RWPE1 (cell line): Measurements from ENCODE around the gene HIVEP3.

Experiments
- CTCF ChIA-PET: fragments of 350-600 bp; sonication (Branson Sonifier 250); formaldehyde crosslinking; extraction: SDS; loops from one replicate; lab custom pipeline; 2021; lab: Yijun Ruan, JAX
- POLR2A ChIA-PET: fragments of 400-600 bp; formaldehyde crosslinking; extraction: SDS; loops from one replicate; lab custom pipeline; 2020; ENCODE audit warnings: antibody characterized with exemption; ENCODE audit not compliant: low non-redundant PET; lab: Yijun Ruan, JAX
- DNase-seq: peaks from one replicate; pipeline ENCODE4 v3.0.0; 2012; ENCODE audit warnings: low spot score
- H3K27ac ChIP-seq: fragments of 450-650 bp; 2 replicates; pipeline ENCODE4 v1.5.1; 2017
- CTCF ChIP-seq: fragments of 450-650 bp; conservative IDR thresholded peaks from 2 replicates; pipeline ENCODE4 v1.5.1; 2017; ENCODE audit warnings: low read depth, mild to moderate bottlenecking

HIVEP3 gene

DNA sequence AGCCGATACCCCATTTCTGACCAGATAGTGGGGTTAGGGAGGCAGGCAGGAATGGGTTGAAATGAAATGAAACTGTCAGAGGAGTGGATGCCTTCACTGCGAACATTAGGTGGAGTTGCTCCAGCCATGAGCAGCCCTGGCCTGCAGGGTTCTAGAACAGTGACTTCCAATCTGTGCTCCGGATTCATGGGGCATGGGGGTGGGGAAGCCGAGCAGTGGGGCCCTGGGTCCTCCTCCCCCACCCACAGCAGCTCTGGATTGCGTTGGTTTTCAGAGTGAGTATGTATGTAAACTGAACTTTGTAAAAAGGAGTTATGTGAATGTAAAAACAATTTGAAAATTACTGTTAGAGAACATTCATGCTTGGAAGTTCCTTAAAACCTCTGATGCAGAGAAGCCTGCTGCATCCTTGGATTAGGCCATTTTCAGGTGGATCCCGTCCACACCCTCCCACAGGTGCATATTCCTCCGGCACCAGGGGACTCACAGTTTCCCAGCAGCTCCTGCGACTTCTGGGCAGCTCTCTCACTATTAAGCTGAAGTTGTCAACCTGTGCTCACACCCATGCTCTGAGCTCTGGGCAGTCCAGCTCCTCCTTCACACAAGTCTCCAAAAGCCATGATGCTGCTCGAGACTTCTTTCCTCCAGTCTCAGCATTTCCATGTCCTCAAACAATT lies 379.8 kb downstream of the HIVEP3 start:
- H3K27ac ChIP-seq, result no peak overlapping the region
- CTCF ChIA-PET, result no interaction called here
- no peak for TF ChIP-seq CTCF
- POLR2A ChIA-PET, result no interaction called here
- no peak for DNase-seq

DNA sequence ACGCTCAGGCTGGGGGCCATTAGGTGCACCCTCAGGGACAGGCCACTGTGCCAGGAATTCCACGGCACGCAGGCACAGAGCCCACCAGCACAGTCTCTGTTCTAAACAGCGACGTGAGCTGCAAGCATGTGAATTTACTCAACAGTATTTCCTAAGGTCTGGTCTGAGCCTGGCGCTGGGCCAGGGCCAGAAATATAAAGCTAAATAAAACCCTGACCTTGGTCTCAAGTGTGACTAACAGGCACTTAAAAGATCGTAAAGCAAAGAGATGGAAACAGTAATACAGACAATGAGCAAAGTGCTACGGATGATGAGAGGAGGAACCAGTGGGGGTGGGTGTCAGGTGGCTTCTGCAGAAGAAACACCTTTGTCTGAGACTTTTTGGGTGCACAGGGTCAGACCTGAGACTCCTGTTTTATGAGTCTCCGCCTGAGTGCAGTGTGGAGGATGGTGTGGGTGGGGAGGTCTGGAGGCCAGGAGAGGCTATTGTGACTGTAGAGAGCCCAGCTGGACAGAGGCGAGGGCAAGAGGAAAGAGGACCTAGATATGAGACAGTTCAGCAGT lies 380.9 kb downstream of the HIVEP3 start:
- CTCF ChIA-PET, result interaction anchor here (0.6 kb wide), 1 partner anchor 230 kb away, joined by 3 read pairs; no protein-coding TSS in a partner anchor
- no peak overlapping the region for H3K27ac ChIP-seq
- no peak for TF ChIP-seq CTCF
- DNase-seq, result no peak
- POLR2A ChIA-PET, result no interaction called here

GRCh38 chr1:41537251-41537650 lies 381.5 kb downstream of the HIVEP3 start:
- ChIA-PET POLR2A (no interaction called here), CTCF (interaction anchor here (0.6 kb wide), 1 partner anchor 231 kb away, joined by 3 read pairs; no protein-coding TSS in a partner anchor)
- no peak overlapping the region for H3K27ac ChIP-seq
- no peak for TF ChIP-seq CTCF
- no peak for DNase-seq

- CTCF ChIA-PET, result interaction anchor here (0.6 kb wide), 1 partner anchor 102 kb away, joined by 4 read pairs; no protein-coding TSS in a partner anchor
These were observed 382.3 kb downstream of the HIVEP3 start for GRCh38 chr1:41536361-41536802.

GRCh38 chr1:41535716-41536115 lies 383.0 kb downstream of the HIVEP3 start:
- ChIA-PET POLR2A (no interaction called here), CTCF (no interaction called here)
- TF ChIP-seq CTCF, result no peak
- no peak overlapping the region for H3K27ac ChIP-seq
- no peak for DNase-seq

More at GRCh38 chr1:41536361-41536802, 382.3 kb downstream of the HIVEP3 start:
- DNase-seq, result no peak
- POLR2A ChIA-PET, result no interaction called here
- TF ChIP-seq CTCF, result no peak
- H3K27ac ChIP-seq, result no peak overlapping the region

DNA sequence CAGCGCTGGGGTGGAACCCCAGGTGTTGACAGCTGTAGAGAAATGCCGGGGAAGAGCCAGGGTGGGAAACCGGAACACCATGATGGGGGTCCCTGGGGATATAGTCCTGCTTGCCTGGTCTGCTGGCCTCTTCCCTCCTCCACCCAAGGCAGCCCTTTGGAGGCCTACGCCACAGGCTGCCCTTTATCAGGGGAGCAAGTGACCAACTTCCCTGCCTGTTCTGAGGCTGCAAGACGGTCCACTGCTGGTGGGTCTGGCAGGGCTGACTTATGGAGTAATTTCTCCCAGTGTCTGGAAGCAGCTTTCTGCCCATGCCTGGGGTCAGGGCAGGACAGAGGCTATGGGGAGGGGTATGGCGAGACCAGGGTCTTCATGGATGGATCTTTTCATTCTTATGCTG lies 383.4 kb downstream of the HIVEP3 start:
- DNase-seq, result no peak
- ChIA-PET CTCF (no interaction called here), POLR2A (no interaction called here)
- H3K27ac ChIP-seq, result no peak overlapping the region
- TF ChIP-seq CTCF, result no peak
